ENCODE measurements around the gene CABLES1.

CABLES1 gene

GRCh38 chr18:23191232-23191631 lies 55.9 kb downstream of the CABLES1 start:
- DNase-seq (ENCODE audit: low read depth, low spot score): no peak

GRCh38 chr18:23193742-23194141 lies 58.5 kb downstream of the CABLES1 start:
- DNase-seq (ENCODE audit: low read depth, low spot score): no peak

- DNase-seq (ENCODE audit: low read depth, low spot score): no peak
Observed at GRCh38 chr18:23194155-23194996, 59.1 kb downstream of the CABLES1 start.

- no peak for DNase-seq (ENCODE audit: low read depth, low spot score)
Observed at GRCh38 chr18:23194997-23195957, 60.0 kb downstream of the CABLES1 start.

- peak; percentile 15 for DNase-seq (ENCODE audit: low read depth, low spot score)
Observed at GRCh38 chr18:23196119-23197007, 61.1 kb downstream of the CABLES1 start.

- no peak for DNase-seq (ENCODE audit: low read depth, low spot score)
Observed at GRCh38 chr18:23198217-23198845, 63.0 kb downstream of the CABLES1 start.

- no peak for DNase-seq (ENCODE audit: low read depth, low spot score)
Observed at GRCh38 chr18:23200756-23201155, 65.5 kb downstream of the CABLES1 start.

GRCh38 chr18:23201741-23202140 lies 66.5 kb downstream of the CABLES1 start:
- no peak for DNase-seq (ENCODE audit: low read depth, low spot score)

GRCh38 chr18:23203891-23204432 lies 68.7 kb downstream of the CABLES1 start:
- no peak for DNase-seq (ENCODE audit: low read depth, low spot score)

GRCh38 chr18:23204589-23205235 lies 69.4 kb downstream of the CABLES1 start:
- DNase-seq (ENCODE audit: low read depth, low spot score): no peak

GRCh38 chr18:23205980-23206379 lies 70.7 kb downstream of the CABLES1 start:
- no peak for DNase-seq (ENCODE audit: low read depth, low spot score)

GRCh38 chr18:23207191-23207955 lies 72.1 kb downstream of the CABLES1 start:
- peak; percentile 25 for DNase-seq (ENCODE audit: low read depth, low spot score)

GRCh38 chr18:23207994-23208393 lies 72.7 kb downstream of the CABLES1 start:
- no peak for DNase-seq (ENCODE audit: low read depth, low spot score)

- DNase-seq (ENCODE audit: low read depth, low spot score): no peak
Observed at GRCh38 chr18:23208600-23208999, 73.3 kb downstream of the CABLES1 start.

GRCh38 chr18:23209031-23209430 lies 73.7 kb downstream of the CABLES1 start:
- no peak for DNase-seq (ENCODE audit: low read depth, low spot score)

- DNase-seq (ENCODE audit: low read depth, low spot score): no peak
Observed at GRCh38 chr18:23209796-23210195, 74.5 kb downstream of the CABLES1 start.

GRCh38 chr18:23210526-23210925 lies 75.2 kb downstream of the CABLES1 start:
- DNase-seq (ENCODE audit: low read depth, low spot score): no peak

- no peak for DNase-seq (ENCODE audit: low read depth, low spot score)
Observed at GRCh38 chr18:23211146-23211545, 75.9 kb downstream of the CABLES1 start.

- no peak for DNase-seq (ENCODE audit: low read depth, low spot score)
Observed at GRCh38 chr18:23212161-23212560, 76.9 kb downstream of the CABLES1 start.
